D341Med (cell line): ENCODE results near the gene PPP1R14C.
"Not testable (repeated sequence)": the region's sequence is repeated elsewhere in the genome, so short reads cannot be mapped to it uniquely, and the experiment has no call there.

Experiments used
- DNase-seq: peaks from one replicate; pipeline ENCODE4 v3.0.0; 2012; ENCODE audit warnings: low spot score

The PPP1R14C gene

DNA sequence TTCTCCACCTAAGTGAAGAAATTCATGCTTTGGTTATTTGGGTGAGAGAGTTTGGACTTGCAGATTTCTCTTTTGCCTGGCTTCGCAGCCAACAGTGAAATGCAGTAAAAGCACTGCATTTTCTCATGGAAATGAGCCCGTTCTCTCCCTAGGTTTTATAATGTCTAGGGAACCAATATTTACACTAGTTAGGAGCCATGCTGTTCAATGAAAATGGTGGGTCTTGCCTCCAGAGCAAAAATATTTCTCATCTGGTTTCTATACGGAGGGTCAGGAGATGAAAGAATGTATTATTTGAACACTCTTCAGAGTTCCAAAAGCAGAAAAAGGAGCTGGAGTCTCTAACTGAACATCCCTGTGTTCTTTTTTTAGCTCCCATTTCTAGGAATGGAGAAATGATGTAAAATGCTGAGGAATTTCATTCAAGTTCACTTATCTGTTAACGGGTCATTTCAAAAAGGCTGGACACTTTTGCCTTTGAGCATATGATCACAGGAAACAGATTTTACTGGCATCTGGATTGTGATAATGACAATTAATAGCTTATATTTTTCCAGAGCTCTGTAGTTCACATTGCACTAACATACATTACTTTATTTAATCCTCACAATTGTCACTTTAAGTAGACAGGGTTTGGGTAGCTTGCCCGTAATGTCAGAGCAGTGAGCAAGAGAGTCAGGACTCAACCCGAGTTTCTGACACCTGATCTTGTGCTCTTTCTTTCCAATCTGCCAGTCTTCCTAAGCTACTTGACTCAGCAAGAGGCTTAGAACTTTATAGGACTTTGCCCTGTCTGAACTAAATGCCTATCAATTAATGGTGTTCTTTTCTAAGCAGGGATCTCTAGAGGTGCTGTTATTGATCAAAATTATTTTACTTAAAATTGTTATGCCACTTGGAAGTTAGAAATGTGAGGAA, 78.0 kb downstream of the PPP1R14C start:
- DNase-seq: no peak

- DNase-seq: no peak
Measured at GRCh38 chr6:150224820-150225219, 82.0 kb downstream of the PPP1R14C start.

- no peak for DNase-seq
Measured at GRCh38 chr6:150227281-150227680, 84.4 kb downstream of the PPP1R14C start.

DNA sequence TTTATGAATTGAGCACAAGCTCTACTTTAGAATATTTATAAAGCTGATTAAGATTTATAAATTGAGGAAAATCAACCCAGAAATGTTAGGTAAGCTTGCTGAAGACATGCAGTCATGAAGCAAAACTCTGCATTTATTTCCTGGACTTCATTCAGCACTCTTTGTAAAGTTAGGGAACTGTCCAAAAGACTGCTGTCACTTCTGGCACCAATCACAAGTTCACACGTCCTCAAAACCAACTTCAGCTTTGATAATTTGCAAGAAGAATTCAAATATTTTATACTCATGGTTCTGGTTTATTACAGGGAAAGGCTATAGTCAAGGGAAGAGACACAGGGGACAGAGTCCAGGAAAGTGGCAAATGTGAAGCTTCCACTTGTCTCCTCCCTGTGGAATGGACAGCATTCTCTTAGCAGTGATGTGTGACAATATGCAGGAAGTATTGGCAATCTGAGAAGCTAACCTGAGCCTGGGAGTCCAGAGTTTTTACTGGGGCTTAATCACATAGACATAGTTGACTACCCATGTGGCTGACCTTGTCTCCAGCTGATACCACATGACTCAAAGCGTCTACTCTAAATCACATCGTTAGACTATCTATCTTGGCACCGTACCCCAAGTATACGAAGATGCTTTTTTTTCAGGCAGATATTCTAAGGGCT, 85.4 kb downstream of the PPP1R14C start:
- DNase-seq: no peak

DNA sequence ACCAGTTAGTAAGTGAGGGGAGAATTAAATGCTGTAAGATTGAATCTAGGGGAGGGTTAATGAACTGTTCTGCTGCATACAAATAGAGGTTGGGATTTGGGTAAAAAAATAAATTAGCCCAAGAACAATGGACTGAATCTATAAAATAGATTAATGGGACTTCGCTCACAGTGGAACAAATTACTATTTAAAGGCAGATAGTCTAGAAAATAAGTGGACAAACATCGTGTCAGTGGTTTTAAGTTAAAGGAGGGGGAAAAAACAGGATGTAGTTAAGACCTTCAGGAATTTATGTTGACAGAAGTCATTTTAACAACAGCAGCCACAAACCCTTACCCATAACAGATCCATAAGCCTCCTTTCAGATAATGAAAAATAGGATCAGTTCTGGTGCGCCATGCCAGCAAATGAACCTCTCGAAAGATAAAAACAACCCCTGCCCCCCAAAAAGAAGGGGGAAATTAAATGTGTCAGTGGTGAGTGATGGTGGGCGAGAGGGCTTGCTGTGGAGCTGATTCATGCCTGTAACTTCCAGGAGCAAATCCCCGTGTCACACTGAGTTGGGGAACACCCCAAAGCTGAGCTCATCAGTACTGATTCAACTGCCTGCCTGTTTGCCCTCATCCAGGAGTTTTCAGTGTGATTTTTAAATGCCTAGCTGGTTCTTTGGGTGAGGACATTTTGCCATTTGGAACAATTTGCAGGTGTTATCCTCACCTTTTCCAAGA, 86.8 kb downstream of the PPP1R14C start:
- no peak for DNase-seq

- DNase-seq: no peak
Measured at GRCh38 chr6:150230164-150230561, 87.3 kb downstream of the PPP1R14C start.

GRCh38 chr6:150230832-150231524, 88.1 kb downstream of the PPP1R14C start:
- DNase-seq: no peak

DNA sequence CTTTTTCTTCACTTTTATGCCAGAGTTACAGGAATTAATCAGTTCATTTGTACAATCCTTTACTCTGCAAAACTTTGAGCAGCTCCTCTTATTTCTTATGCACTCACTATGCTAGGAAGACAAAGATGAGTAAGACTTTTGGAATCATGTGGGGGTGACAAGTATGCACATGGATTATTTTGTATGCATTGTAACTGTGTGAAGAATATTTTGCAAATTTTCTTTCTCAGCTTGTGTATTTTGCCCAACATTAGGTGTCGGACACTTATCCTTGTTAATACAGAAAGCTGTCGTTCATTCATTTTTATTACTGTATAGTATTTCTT, 88.6 kb downstream of the PPP1R14C start:
- no peak for DNase-seq

DNA sequence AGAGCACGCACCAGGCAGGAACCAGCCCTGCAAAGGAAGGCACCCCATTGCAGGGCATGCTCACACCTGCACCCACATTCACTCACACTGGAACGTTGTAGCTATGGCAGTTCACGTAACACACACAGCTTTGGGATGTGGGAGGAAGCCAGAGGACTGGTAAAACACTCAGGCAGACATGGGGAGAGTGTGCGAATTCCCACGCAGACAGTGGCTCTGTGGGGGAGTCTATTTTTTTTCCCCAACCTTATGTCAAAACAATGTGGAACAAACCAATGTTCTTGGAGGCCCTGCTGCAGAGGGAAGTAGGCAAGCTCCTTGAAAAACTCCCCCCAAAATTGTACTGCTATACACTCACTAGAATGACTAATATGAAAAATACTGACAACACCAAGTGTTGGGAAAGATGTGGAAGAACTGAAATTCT, 91.0 kb downstream of the PPP1R14C start:
- no peak for DNase-seq

DNA sequence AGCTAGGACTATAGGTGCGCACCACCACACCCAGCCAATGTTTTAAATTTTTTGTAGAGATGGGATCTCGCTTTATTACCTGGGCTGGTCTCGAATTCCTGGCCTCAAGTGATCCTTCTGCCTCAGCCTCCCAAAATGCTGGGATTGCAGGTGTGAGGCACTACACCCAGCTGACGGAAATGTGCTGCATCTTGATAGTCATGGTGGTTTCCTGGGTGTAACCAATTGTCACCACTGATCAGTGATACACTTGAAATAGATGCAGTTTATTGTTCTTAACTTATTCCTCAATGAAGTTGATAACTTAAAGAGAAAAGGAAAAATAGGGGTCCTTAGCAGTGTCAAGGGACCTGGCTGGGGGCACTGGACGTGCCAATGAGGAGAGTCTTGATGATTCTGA, 92.4 kb downstream of the PPP1R14C start:
- no peak for DNase-seq

- no peak for DNase-seq
Measured at GRCh38 chr6:150236114-150236513, 93.3 kb downstream of the PPP1R14C start.

DNA sequence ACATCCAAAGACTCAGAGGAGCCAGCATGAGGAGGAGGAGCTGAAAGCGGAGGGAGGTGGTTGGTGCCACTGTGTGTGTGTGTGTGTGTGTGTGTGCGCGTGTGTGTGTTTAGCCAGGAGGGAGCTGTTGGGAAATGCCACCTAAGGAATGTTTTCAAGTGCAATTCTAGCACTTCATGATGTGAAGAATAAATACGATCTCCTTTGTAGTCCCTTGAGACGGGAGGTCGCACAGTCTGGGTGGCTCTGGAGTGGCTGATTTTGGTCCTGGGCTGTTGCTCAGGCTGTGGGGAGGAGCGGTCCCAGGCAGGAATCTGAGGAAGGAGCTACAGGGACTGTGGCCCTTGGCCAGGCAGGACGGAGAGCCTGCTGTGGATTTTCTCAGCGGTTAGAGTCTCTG, 93.7 kb downstream of the PPP1R14C start:
- no peak for DNase-seq

DNA sequence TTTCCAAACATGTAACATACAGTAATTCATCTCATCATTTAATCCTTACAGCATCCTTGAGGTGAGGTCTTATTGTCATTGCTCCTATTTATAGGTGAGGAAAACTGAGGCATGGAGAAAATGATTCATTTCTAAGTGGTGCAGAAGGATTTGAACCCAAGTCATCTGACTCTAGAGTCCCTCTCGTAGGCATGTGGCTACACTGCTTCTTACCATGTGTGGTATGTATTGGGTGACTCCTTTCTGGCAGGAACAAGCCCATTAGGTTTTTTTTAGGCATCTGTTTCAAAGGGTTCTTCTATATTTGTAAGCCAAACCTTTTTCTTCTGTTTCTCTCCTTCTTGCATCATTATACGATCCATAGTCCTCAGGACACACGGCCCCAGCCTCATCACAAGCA, 94.8 kb downstream of the PPP1R14C start:
- DNase-seq: no peak

DNA sequence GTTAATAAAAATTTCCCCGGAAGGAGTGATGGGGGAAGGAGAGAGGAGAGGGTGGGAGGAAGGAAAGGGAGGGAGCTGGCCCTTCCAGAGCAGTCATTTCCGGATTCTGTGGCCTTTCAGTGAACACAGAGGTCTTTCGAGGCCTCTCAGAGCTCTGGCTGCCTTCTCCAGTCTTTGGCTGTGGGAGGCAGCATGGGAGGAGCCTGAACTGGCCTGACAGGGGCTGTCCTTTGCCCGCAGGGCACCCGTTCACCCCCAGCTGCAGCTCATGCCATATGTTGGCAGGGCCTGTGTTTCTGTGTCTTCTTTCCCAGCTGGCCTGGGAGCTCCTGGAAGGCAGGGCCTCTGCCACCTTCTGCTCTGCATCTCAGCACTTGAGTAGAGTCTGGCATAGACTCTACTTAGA, 95.5 kb downstream of the PPP1R14C start:
- no peak for DNase-seq

GRCh38 chr6:150238846-150239407, 96.1 kb downstream of the PPP1R14C start:
- no peak for DNase-seq

- DNase-seq: not testable (repeated sequence)
Measured at GRCh38 chr6:150241756-150242155, 98.9 kb downstream of the PPP1R14C start.

DNA sequence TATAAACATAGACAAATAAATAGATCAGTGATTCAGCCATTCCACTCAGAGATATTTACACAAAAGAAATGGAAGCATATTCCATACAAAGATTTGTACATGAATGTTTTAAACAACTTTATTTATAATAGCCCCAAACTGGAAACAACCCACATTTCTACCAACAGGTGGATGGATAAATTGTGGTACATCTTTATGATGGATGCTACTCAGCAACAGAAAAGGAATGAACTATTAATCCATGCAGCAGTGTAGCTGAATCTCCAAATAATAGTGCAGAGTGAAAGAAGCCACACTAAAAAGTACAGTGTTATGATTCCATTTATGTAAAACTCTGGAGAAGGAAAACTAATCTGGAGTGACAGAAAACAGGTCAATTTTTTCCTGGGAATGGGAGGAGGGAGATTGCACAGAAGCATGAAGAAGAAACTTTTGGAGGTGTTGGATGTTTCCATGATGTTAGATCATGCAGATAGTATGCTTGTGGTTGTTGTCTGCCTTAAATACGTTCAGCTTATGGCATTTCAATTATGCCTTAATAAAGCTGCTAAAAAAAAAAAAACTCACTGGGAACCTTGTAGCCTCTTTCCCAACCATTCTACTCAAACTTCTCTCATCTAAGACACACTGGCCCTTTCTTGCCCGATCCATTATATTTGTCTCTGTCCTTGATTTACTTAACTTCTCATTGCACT, 100.9 kb downstream of the PPP1R14C start:
- no peak for DNase-seq

GRCh38 chr6:150245148-150245935, 102.5 kb downstream of the PPP1R14C start:
- DNase-seq: no peak

DNA sequence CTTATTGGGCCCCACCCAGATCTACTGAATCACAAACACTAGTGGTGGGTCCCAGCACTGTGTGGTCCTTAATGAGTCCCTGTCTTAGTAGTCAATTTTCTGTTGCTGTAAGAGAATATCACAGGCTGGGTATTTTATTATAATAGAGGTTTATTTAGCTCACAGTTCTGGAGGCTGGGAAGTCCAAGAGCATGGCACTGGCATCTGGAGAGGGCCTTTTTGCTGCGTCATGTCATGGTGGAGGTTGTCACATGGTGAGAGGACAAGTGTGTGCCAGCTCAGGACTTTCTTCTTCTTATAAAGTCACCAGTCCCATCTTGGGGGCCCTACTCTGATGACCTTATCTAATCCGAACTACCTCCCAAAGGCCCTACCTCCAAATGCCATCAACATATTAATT, 105.0 kb downstream of the PPP1R14C start:
- no peak for DNase-seq

DNA sequence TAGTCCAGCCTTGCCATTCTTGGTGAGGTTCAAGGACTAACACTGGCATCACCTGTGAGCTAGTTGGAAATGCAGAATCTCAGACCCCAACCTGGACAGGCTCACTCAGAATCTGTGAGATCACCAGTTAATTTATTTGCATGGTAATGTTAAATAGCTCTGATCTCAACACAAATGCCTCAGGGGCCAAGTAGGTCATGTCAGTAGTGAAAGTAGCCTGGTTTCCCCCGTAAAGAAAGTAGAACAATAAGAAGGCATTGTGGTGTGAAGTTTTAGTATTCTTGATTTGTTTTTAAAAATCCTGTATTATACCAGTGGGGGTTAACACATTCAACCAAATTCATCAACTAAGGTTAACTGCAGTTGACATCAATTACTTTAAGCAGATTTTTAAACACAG, 105.5 kb downstream of the PPP1R14C start:
- DNase-seq: no peak

DNA sequence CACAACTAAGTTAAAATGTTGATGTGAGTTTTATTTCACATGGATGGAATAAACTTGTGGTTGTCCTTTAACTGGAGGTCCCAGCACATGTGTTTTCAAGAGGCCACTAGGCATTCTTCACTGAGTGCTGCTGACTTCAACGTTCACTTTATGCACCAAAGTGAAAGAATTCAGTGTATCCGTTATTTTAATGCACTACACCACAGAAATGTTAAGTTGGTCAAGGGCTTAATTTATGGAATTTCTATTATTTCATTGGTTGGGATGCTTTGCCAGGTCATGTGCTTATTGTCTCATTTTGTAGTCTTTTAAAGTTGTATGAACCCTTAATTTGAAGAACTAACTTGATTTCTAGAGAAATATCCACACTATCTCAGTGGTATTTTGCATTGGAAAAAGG, 106.4 kb downstream of the PPP1R14C start:
- DNase-seq: no peak
